Measurements from ENCODE around the gene ORC5. TPM values are rescaled to one million over a fixed set of nuclear protein-coding genes. Genes with fewer than 3 reads are reported as not detected.

ORC5 gene
- total and polyA plus RNA-seq, 2 of the 13 experiments (the other 11 are each of a cell fraction or from before 2014, with no cell fraction given) = 4.8 to 18.8 TPM

GRCh38 chr7:104135760-104136558, 71.9 kb downstream of the ORC5 start (continued):
- no peak for TF ChIP-seq SNRNP70 (IDR thresholded peaks at IDR 0.05; ENCODE audit: low read depth, low read length)
- TF ChIP-seq PCBP2 (optimal IDR thresholded peaks at IDR 0.05; ENCODE audit: low read depth, low read length, poor library complexity, severe bottlenecking) = no peak
- TF ChIP-seq ZNF343 (CRISPR knock-in tag; IDR thresholded peaks at IDR 0.05) = no peak
- TF ChIP-seq ZNF816 (CRISPR knock-in tag; IDR thresholded peaks at IDR 0.05; ENCODE audit: borderline replicate concordance) = no peak
- TF ChIP-seq HDAC1 (CRISPR knock-in tag; IDR thresholded peaks at IDR 0.05) = no peak

- intact Hi-C loops (cut with micrococcal nuclease; ENCODE audit: unreplicated experiment) (no loop called here), in situ Hi-C loops (cut with HindIII; ENCODE audit: extremely low pct_ligation_motif_present, low pct_unique_long_range_greater_than_20kb) (no loop called here)
- ChIA-PET CTCF (ENCODE audit: low intra/inter-chr PET ratio, low total read pairs) (no interaction called here), POLR2A (interaction anchor here (1.1 kb wide), 1 partner anchor 40 kb away, joined by 4 read pairs; no protein-coding TSS in a partner anchor)
- no peak overlapping the region for H3K27ac ChIP-seq (ENCODE audit: extremely low read length, insufficient read depth, low read length)
- H3K27me3 ChIP-seq (ENCODE audit: control insufficient read depth in 1 of 2, insufficient read depth in 2 of 2, low read length in 2 of 2) = no peaks in the 10 kb centered on the region
- no peaks in the 10 kb centered on the region for H3K79me2 ChIP-seq (ENCODE audit: insufficient read depth, low read length)
- H3K9me3 ChIP-seq (ENCODE audit: low read length) = no peaks in the 10 kb centered on the region
- no peak overlapping the region for H2AFZ ChIP-seq (ENCODE audit: low read length)
- H3K4me1 ChIP-seq (ENCODE audit: insufficient read depth, low read length) = no peaks in the 10 kb centered on the region
- no peaks in the 10 kb centered on the region for H4K20me1 ChIP-seq (ENCODE audit: insufficient read depth, low read length)
- H3K9ac ChIP-seq (ENCODE audit: insufficient read depth, low read depth, low read length) = no peak overlapping the region
- no peak for FAIRE-seq
- no peak overlapping the region for H3K4me3 ChIP-seq (replicated peaks in 1 of 3; ENCODE audit: insufficient read depth in 1 of 3, low read depth in 2 of 3, low read length in 3 of 3)
- no TSS peak for BruUV-seq (replicated peaks)
- DNase-seq (ENCODE audit: low spot score) = no peak
- TF ChIP-seq HMGXB4 (CRISPR knock-in tag; IDR thresholded peaks at IDR 0.05; ENCODE audit: borderline replicate concordance in 1 of 2, low read depth in 1 of 2) (no peak), ZNF772 (CRISPR knock-in tag; IDR thresholded peaks at IDR 0.05) (no peak), SOX13 (IDR thresholded peaks at IDR 0.05) (no peak), SOX13 (CRISPR knock-in tag; conservative IDR thresholded peaks at IDR 0.05 in 1 of 2, IDR thresholded peaks at IDR 0.05 in 1 of 2) (no peak), ELF1 (CRISPR knock-in tag; IDR thresholded peaks at IDR 0.05) (no peak), NFKB2 (CRISPR knock-in tag; IDR thresholded peaks at IDR 0.05; ENCODE audit: borderline replicate concordance) (no peak), STAT5B (CRISPR knock-in tag; IDR thresholded peaks at IDR 0.05) (no peak), GMEB1 (CRISPR knock-in tag; IDR thresholded peaks at IDR 0.05; ENCODE audit: borderline replicate concordance) (no peak), AHR (CRISPR knock-in tag; IDR thresholded peaks at IDR 0.05) (no peak), ADNP (CRISPR knock-in tag; IDR thresholded peaks at IDR 0.05) (no peak)
- H3K4me2 ChIP-seq (ENCODE audit: low read depth, low read length) = no peak overlapping the region
- H3K36me3 ChIP-seq (replicated peaks in 1 of 2; ENCODE audit: control insufficient read depth in 1 of 2, insufficient read depth in 2 of 2, low read length in 2 of 2) = peaks cover 5 to 53% of the 10 kb centered on the region in 2 experiments; a peak in 4 of 5 replicates
- ATAC-seq = no peak
These were observed 74.6 kb downstream of the ORC5 start for GRCh38 chr7:104133238-104133637.

Data from HepG2 (cell line).